KMS-11 (cell line): ENCODE data around the gene EPN3.

ENCODE experiments used
- H2AFZ ChIP-seq: fragments of 200-600 bp; sonication (generic); 2 replicates; pipeline ENCODE4 v1.6.1; 2016; ENCODE audit warnings: antibody characterized with exemption, mixed run types, low read depth
- H3K27ac ChIP-seq: fragments of 200-600 bp; sonication (generic); 2 replicates; pipeline ENCODE4 v1.6.1; 2016; ENCODE audit warnings: mild to moderate bottlenecking, mixed run types
- H3K27me3 ChIP-seq: fragments of 200-600 bp; sonication (generic); 2 replicates; pipeline ENCODE4 v1.6.1; 2017; ENCODE audit warnings: mild to moderate bottlenecking, low read depth, mixed run types, moderate library complexity; ENCODE audit not compliant: insufficient read depth
- H3K36me3 ChIP-seq: fragments of 200-600 bp; sonication (generic); 2 replicates; pipeline ENCODE4 v1.6.1; 2017; ENCODE audit warnings: mild to moderate bottlenecking, mixed run types; ENCODE audit not compliant: insufficient read depth
- H3K4me1 ChIP-seq: fragments of 200-600 bp; sonication (generic); 2 replicates; pipeline ENCODE4 v1.6.1; 2016; ENCODE audit warnings: mild to moderate bottlenecking, low read depth, mixed run types; ENCODE audit not compliant: poor library complexity, severe bottlenecking
- H3K4me2 ChIP-seq: fragments of 200-600 bp; sonication (generic); 2 replicates; pipeline ENCODE4 v1.7.0; 2016; ENCODE audit warnings: mild to moderate bottlenecking, mixed run types
- H3K4me3 ChIP-seq: fragments of 200-600 bp; sonication (generic); IDR thresholded peaks from 2 replicates; pipeline ENCODE4 v1.6.1; 2017; ENCODE audit warnings: low read depth, low read length, mixed read lengths; ENCODE audit not compliant: insufficient read depth
- H3K79me2 ChIP-seq: fragments of 200-600 bp; sonication (generic); 2 replicates; pipeline ENCODE4 v1.6.1; 2016; ENCODE audit warnings: low read depth, mixed run types; ENCODE audit not compliant: insufficient read depth
- H3K9ac ChIP-seq: fragments of 200-600 bp; sonication (generic); 2 replicates; pipeline ENCODE4 v1.6.1; 2016; ENCODE audit warnings: mild to moderate bottlenecking, mixed run types
- H4K20me1 ChIP-seq: fragments of 200-600 bp; sonication (generic); 2 replicates; pipeline ENCODE4 v1.6.1; 2016; ENCODE audit warnings: mild to moderate bottlenecking, mixed run types; ENCODE audit not compliant: insufficient read depth
- CTCF ChIP-seq: fragments of 200-600 bp; sonication (generic); conservative IDR thresholded peaks from 2 replicates; pipeline ENCODE4 v1.6.1; 2017; ENCODE audit warnings: low read depth, mild to moderate bottlenecking, antibody characterized with exemption, low read length, moderate library complexity, mixed read lengths

The EPN3 gene

GRCh38 chr17:50521514-50521913 is 11.0 kb upstream of the EPN3 start:
- Histone ChIP-seq H3K4me1 (peaks cover 6% of the 10 kb centered on the region), H3K36me3 (no peaks in the 10 kb centered on the region), H3K9ac (no peak overlapping the region), H3K27ac (no peak overlapping the region), H3K27me3 (no peaks in the 10 kb centered on the region), H3K4me2 (no peak overlapping the region), H2AFZ (no peak overlapping the region), H4K20me1 (no peaks in the 10 kb centered on the region), H3K79me2 (no peaks in the 10 kb centered on the region), H3K4me3 (no peak overlapping the region)
- TF ChIP-seq CTCF, result no peak

- no peak overlapping the region for H3K4me2 ChIP-seq
- H3K4me1 ChIP-seq, result peaks cover 6% of the 10 kb centered on the region
- H3K36me3 ChIP-seq, result no peaks in the 10 kb centered on the region
- H2AFZ ChIP-seq, result no peak overlapping the region
- H3K79me2 ChIP-seq, result no peaks in the 10 kb centered on the region
- H3K4me3 ChIP-seq, result no peak overlapping the region
- H3K27me3 ChIP-seq, result no peaks in the 10 kb centered on the region
- no peak overlapping the region for H3K9ac ChIP-seq
- no peak for TF ChIP-seq CTCF
- H3K27ac ChIP-seq, result no peak overlapping the region
- no peaks in the 10 kb centered on the region for H4K20me1 ChIP-seq
These were observed 9.8 kb upstream of the EPN3 start for GRCh38 chr17:50522766-50523165.

- no peak overlapping the region for H3K27ac ChIP-seq
- no peak for TF ChIP-seq CTCF
- no peaks in the 10 kb centered on the region for H3K36me3 ChIP-seq
- no peak overlapping the region for H2AFZ ChIP-seq
- H3K4me3 ChIP-seq, result no peak overlapping the region
- no peaks in the 10 kb centered on the region for H3K27me3 ChIP-seq
- no peak overlapping the region for H3K4me2 ChIP-seq
- H4K20me1 ChIP-seq, result no peaks in the 10 kb centered on the region
- H3K79me2 ChIP-seq, result no peaks in the 10 kb centered on the region
- H3K9ac ChIP-seq, result no peak overlapping the region
- H3K4me1 ChIP-seq, result peaks cover 6% of the 10 kb centered on the region
These were observed 9.3 kb upstream of the EPN3 start for GRCh38 chr17:50523208-50523607.

- no peak overlapping the region for H2AFZ ChIP-seq
- no peak overlapping the region for H3K4me2 ChIP-seq
- no peaks in the 10 kb centered on the region for H3K79me2 ChIP-seq
- H3K27ac ChIP-seq, result no peak overlapping the region
- no peaks in the 10 kb centered on the region; the same call in 1 of the 2 replicates for H3K27me3 ChIP-seq
- TF ChIP-seq CTCF, result no peak
- H4K20me1 ChIP-seq, result no peaks in the 10 kb centered on the region
- no peak overlapping the region for H3K9ac ChIP-seq
- H3K4me3 ChIP-seq, result no peak overlapping the region
- no peaks in the 10 kb centered on the region for H3K36me3 ChIP-seq
- H3K4me1 ChIP-seq, result peaks cover 6% of the 10 kb centered on the region
These were observed 7.7 kb upstream of the EPN3 start for GRCh38 chr17:50524838-50525237.
